ENCODE results near the gene ATP6V0E1. TPM values are rescaled to one million over a fixed set of nuclear protein-coding genes. Genes with fewer than 3 reads are reported as not detected.

The ATP6V0E1 gene
- total RNA-seq, result 88.9 and 94.0 TPM in 2 replicates

GRCh38 chr5:172983542-172984243 is at the start of gene ATP6V0E1:
Gene ATP6V0E1, plus strand, starts transcription at chr5:172983771. Its CDS starts 90 bp downstream, at chr5:172983861.

GRCh38 chr5:173055983-173056782 is 72.6 kb downstream of the ATP6V0E1 start, which contains the start of gene CREBRF:
Gene CREBRF, plus strand, starts transcription at chr5:173056352. Its CDS starts 24,424 bp downstream, at chr5:173080776.

Other genes starting within 250 kb of the ATP6V0E1 start
- 118 and 123 TPM in 2 replicates for gene DUSP1, start 212.6 kb upstream of the ATP6V0E1 start, total RNA-seq
- gene ERGIC1, start 149.5 kb upstream of the ATP6V0E1 start, total RNA-seq, result 162 and 168 TPM in 2 replicates
- 57.2 and 64.9 TPM in 2 replicates for gene RPL26L1, start 24.3 kb upstream of the ATP6V0E1 start, total RNA-seq
- gene CREBRF, start 72.6 kb downstream of the ATP6V0E1 start, total RNA-seq, result 1.3 and 3.0 TPM in 2 replicates
- 17.8 and 23.0 TPM in 2 replicates for gene BNIP1, start 160.8 kb downstream of the ATP6V0E1 start, total RNA-seq